ENCODE data around the gene TJAP1. TPM values are rescaled to one million over a fixed set of nuclear protein-coding genes. Genes with fewer than 3 reads are reported as not detected.

Gene TJAP1
- total and polyA plus RNA-seq, 8 donors = 12.9 to 44.5 (median 17.3) TPM

- intact Hi-C loops (cut with DNase I) = loop anchor here in 2 of 3 donors (5.0 to 10.0 kb wide), 2 partner anchors 53 to 55 kb away; no protein-coding TSS in a partner anchor
- no peak for ATAC-seq
- H3K27ac ChIP-seq = no peak overlapping the region
- 90 to 92% methylated on average over 8 of the region's 8 CpGs for WGBS, 2 donors
- no peak for FAIRE-seq
- H3K36me3 ChIP-seq = peaks cover 0 to 30% (median 0%) of the 10 kb centered on the region in 3 donors
- peak in 1 of 6 donors; percentile 42 for DNase-seq
- H3K4me1 ChIP-seq = peaks cover 0 to 3% (median 0%) of the 10 kb centered on the region in 3 donors
- H3K27me3 ChIP-seq = peaks cover 0 to 2% (median 0%) of the 10 kb centered on the region in 4 donors
- no peaks in the 10 kb centered on the region for H3K9me3 ChIP-seq
- TF ChIP-seq, protein P1, sequence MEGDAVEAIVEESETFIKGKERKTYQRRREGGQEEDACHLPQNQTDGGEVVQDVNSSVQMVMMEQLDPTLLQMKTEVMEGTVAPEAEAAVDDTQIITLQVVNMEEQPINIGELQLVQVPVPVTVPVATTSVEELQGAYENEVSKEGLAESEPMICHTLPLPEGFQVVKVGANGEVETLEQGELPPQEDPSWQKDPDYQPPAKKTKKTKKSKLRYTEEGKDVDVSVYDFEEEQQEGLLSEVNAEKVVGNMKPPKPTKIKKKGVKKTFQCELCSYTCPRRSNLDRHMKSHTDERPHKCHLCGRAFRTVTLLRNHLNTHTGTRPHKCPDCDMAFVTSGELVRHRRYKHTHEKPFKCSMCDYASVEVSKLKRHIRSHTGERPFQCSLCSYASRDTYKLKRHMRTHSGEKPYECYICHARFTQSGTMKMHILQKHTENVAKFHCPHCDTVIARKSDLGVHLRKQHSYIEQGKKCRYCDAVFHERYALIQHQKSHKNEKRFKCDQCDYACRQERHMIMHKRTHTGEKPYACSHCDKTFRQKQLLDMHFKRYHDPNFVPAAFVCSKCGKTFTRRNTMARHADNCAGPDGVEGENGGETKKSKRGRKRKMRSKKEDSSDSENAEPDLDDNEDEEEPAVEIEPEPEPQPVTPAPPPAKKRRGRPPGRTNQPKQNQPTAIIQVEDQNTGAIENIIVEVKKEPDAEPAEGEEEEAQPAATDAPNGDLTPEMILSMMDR (IDR thresholded peaks at IDR 0.05) = no peak
- H3K4me3 ChIP-seq = no peak overlapping the region
Observed at GRCh38 chr6:43451939-43452338, 25.4 kb upstream of the TJAP1 start.

GRCh38 chr6:43452896-43453295, 24.5 kb upstream of the TJAP1 start:
- 93 to 95% methylated on average over 4 of the region's 4 CpGs for WGBS, 2 donors
- FAIRE-seq = no peak
- H3K27ac ChIP-seq = no peak overlapping the region

DNA sequence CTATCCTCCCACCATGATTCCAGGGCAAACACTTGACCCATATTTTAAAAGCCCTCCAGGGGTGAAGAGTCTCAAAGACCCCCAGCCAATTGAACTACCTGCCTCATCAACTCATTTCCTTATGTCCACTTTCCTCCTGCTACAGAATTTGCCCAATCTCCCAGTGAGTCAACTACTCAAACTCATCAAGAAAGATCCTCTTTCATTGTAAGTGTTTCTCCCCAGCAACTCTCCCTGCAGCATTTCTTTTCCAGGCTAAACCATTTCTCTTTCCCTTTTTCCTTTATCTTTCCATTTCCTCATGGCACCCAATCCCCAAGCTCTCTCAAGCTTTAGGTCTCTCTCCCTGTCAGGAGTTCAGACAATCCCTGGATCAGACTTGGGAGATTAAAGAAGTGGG, 23.5 kb upstream of the TJAP1 start:
- FAIRE-seq (no peak), ATAC-seq (no peak)
- H3K4me3 ChIP-seq = no peak overlapping the region

More at GRCh38 chr6:43452896-43453295, 24.5 kb upstream of the TJAP1 start:
- Histone ChIP-seq H3K36me3 (peaks cover 0 to 22% (median 0%) of the 10 kb centered on the region in 3 donors), H3K4me3 (no peak overlapping the region), H3K27me3 (peaks cover 0 to 3% (median 0%) of the 10 kb centered on the region in 4 donors), H3K9me3 (no peaks in the 10 kb centered on the region), H3K4me1 (peaks cover 0 to 3% (median 0%) of the 10 kb centered on the region in 3 donors)
- TF ChIP-seq, protein P1 (IDR thresholded peaks at IDR 0.05) = no peak
- DNase-seq (peak in 1 of 6 donors; percentile 36), ATAC-seq (no peak)
- intact Hi-C loops (cut with DNase I) = loop anchor here in 2 of 3 donors (5.0 to 10.0 kb wide), 2 partner anchors 52 to 54 kb away; no protein-coding TSS in a partner anchor

GRCh38 chr6:43454290-43454695, 23.1 kb upstream of the TJAP1 start:
- no peak for FAIRE-seq
- Histone ChIP-seq H3K4me1 (peaks cover 0 to 3% (median 0%) of the 10 kb centered on the region in 3 donors), H3K27me3 (peaks cover 0 to 3% (median 0%) of the 10 kb centered on the region in 4 donors), H3K9me3 (no peaks in the 10 kb centered on the region), H3K4me3 (peak overlapping the region in 3 of 4 donors; percentile 34 to 59 (median 46)), H3K36me3 (peaks cover 0 to 19% (median 0%) of the 10 kb centered on the region in 3 donors), H3K27ac (no peak overlapping the region)
- DNase-seq = peak in 1 of 6 donors; percentile 85
- TF ChIP-seq, protein P1 (IDR thresholded peaks at IDR 0.05) = peak; percentile 88 to 96 (median 95)
- WGBS, 2 donors = 10 to 12% methylated on average over 17 of the region's 17 CpGs
- intact Hi-C loops (cut with DNase I) = loop anchor here in 2 of 3 donors (5.0 to 10.0 kb wide), 2 partner anchors 51 to 53 kb away; no protein-coding TSS in a partner anchor
- peak; percentile 20 to 29 (median 24) for ATAC-seq

More for the DNA sequence above, 23.5 kb upstream of the TJAP1 start:
- H3K9me3 ChIP-seq = no peaks in the 10 kb centered on the region
- TF ChIP-seq, protein P1 (IDR thresholded peaks at IDR 0.05) = no peak
- H3K36me3 ChIP-seq = peaks cover 0 to 22% (median 0%) of the 10 kb centered on the region in 3 donors
- H3K27me3 ChIP-seq = peaks cover 0 to 3% (median 0%) of the 10 kb centered on the region in 4 donors
- intact Hi-C loops (cut with DNase I) = loop anchor here in 2 of 3 donors (5.0 to 10.0 kb wide), 2 partner anchors 51 to 53 kb away; no protein-coding TSS in a partner anchor
- H3K4me1 ChIP-seq = peaks cover 0 to 3% (median 0%) of the 10 kb centered on the region in 3 donors
- H3K27ac ChIP-seq = no peak overlapping the region
- DNase-seq = no peak

Measured in pancreas (tissue), 10 donors.